PC-3 (cell line): ENCODE measurements around the gene UBFD1. TPM values are rescaled to one million over a fixed set of nuclear protein-coding genes. Genes with fewer than 3 reads are reported as not detected.
"Not testable (repeated sequence)": the region's sequence is repeated elsewhere in the genome, so short reads cannot be mapped to it uniquely, and the experiment has no call there.

Source experiments
- ATAC-seq: fragments of 200-7000 bp; cut with Tn5 transposase; 2 replicates; pipeline ENCODE4 v1.9.1; 2020; ENCODE audit warnings: mild to moderate bottlenecking, moderate library complexity
- BruUV-seq: library from RNA; stranded (reverse); fragments of 400-500 nt; replicated peaks from 2 replicates; lab custom pipeline; 2021; lab: Mats Ljungman, UMichigan
- CTCF ChIA-PET: fragments of 300-600 bp; sonication (Branson Sonifier 250); formaldehyde crosslinking; loops from one replicate; lab custom pipeline; 2022; ENCODE audit warnings: antibody characterized with exemption; lab: Charles Lee
- POLR2A ChIA-PET: fragments of 300-600 bp; sonication (Branson Sonifier 250); formaldehyde crosslinking; loops from one replicate; lab custom pipeline; 2022; ENCODE audit warnings: antibody characterized with exemption; ENCODE audit not compliant: unreplicated experiment; lab: Charles Lee
- DNase-seq: peaks from one replicate; pipeline ENCODE4 v3.0.0-alpha.2; 2015
- H2AFZ ChIP-seq: fragments of 300-600 bp; sonication (generic); 2 replicates; pipeline ENCODE4 v1.6.0; 2016; ENCODE audit warnings: antibody characterized with exemption, low read length
- H3F3A ChIP-seq: fragments of 300-600 bp; sonication (generic); one replicate; pipeline ENCODE4 v1.6.0; 2017; ENCODE audit warnings: antibody characterized with exemption, low read length, control low read depth, mild to moderate bottlenecking; ENCODE audit not compliant: unreplicated experiment
- H3K27ac ChIP-seq: fragments of 300-600 bp; sonication (generic); 2 replicates; pipeline ENCODE4 v1.5.1; 2016; ENCODE audit warnings: mild to moderate bottlenecking, low read length
- H3K27me3 ChIP-seq: fragments of 300-600 bp; sonication (generic); 2 replicates; pipeline ENCODE4 v1.6.1; 2016; ENCODE audit warnings: low read length, mixed read lengths
- H3K36me3 ChIP-seq: fragments of 300-600 bp; sonication (generic); 2 replicates; pipeline ENCODE4 v1.6.1; 2016; ENCODE audit warnings: low read depth, mixed run types, low read length, mixed read lengths
- H3K4me1 ChIP-seq: fragments of 300-600 bp; sonication (generic); 2 replicates; pipeline ENCODE4 v1.5.1; 2016; ENCODE audit warnings: low read length; ENCODE audit not compliant: insufficient read depth
- H3K4me2 ChIP-seq: fragments of 300-600 bp; sonication (generic); 2 replicates; pipeline ENCODE4 v1.6.0; 2016; ENCODE audit warnings: low read length
- H3K4me3 ChIP-seq: fragments of 300-600 bp; sonication (generic); 2 replicates; pipeline ENCODE4 v1.5.1; 2016; ENCODE audit warnings: mild to moderate bottlenecking, low read length, mixed read lengths
- H3K79me2 ChIP-seq: fragments of 300-600 bp; sonication (generic); 2 replicates; pipeline ENCODE4 v1.6.1; 2017; ENCODE audit warnings: low read length, mixed read lengths
- H3K9ac ChIP-seq: fragments of 300-600 bp; sonication (generic); 2 replicates; pipeline ENCODE4 v1.6.0; 2016; ENCODE audit warnings: mild to moderate bottlenecking, low read length
- H3K9me2 ChIP-seq: fragments of 300-600 bp; sonication (generic); replicated peaks from 2 replicates; pipeline ENCODE4 v1.6.1; 2016; ENCODE audit warnings: mixed run types, low read length, mixed read lengths
- H3K9me3 ChIP-seq: fragments of 300-600 bp; sonication (generic); 2 replicates; pipeline ENCODE4 v1.6.1; 2016; ENCODE audit warnings: low read length, mixed read lengths
- H4K20me1 ChIP-seq: fragments of 300-600 bp; sonication (generic); 2 replicates; pipeline ENCODE4 v1.6.1; 2016; ENCODE audit warnings: low read length, mixed read lengths
- EZH2 ChIP-seq: fragments of 300-600 bp; sonication (generic); IDR thresholded peaks from one replicate; pipeline ENCODE4 v1.6.1; 2017; ENCODE audit warnings: antibody characterized with exemption, mild to moderate bottlenecking, low read length; ENCODE audit not compliant: unreplicated experiment
- EZH2phosphoT487 ChIP-seq: fragments of 300-600 bp; sonication (generic); IDR thresholded peaks from 2 replicates; pipeline ENCODE4 v1.6.1; 2018; ENCODE audit warnings: mild to moderate bottlenecking, antibody characterized with exemption, low read length, borderline replicate concordance
- intact Hi-C: fragments of 100-400 bp; cut with micrococcal nuclease; formaldehyde crosslinking; loops from 2 replicates; pipeline ENCODE4 v1.9.0; 2023
- total RNA-seq: library from RNA; depleted of rRNA; stranded (reverse); fragments of >200 nt; gene quantifications from 2 replicates; pipeline ENCODE4 v1.2.3, GENCODE V29; 2014
- TF ChIP-seq, protein P1 (sequence below): fragments of 300-600 bp; sonication (generic); conservative IDR thresholded peaks from 2 replicates; pipeline ENCODE4 v1.5.1; 2017; ENCODE audit warnings: antibody characterized with exemption, low read depth, mild to moderate bottlenecking, low read length

Gene UBFD1
- total RNA-seq, 1 experiment from 2014 or later, result 69.7 TPM

GRCh38 chr16:23609929-23610328 lies 52.4 kb downstream of the UBFD1 start:
- ChIA-PET POLR2A (no interaction called here), CTCF (no interaction called here)
- no TSS peak for BruUV-seq
- intact Hi-C loops, result no loop called here
- Histone ChIP-seq H3F3A (no peaks in the 10 kb centered on the region), H3K4me2 (no peak overlapping the region), H3K27me3 (no peaks in the 10 kb centered on the region), H3K4me3 (no peak overlapping the region), H3K27ac (no peak overlapping the region), H4K20me1 (no peaks in the 10 kb centered on the region), H3K9ac (no peak overlapping the region), H3K4me1 (peaks cover 14% of the 10 kb centered on the region), H3K9me2 (no peaks in the 10 kb centered on the region), H3K79me2 (no peaks in the 10 kb centered on the region), H3K9me3 (no peaks in the 10 kb centered on the region), H3K36me3 (no peaks in the 10 kb centered on the region; the same call in 1 of the 2 replicates), H2AFZ (no peak overlapping the region)
- TF ChIP-seq, protein P1, sequence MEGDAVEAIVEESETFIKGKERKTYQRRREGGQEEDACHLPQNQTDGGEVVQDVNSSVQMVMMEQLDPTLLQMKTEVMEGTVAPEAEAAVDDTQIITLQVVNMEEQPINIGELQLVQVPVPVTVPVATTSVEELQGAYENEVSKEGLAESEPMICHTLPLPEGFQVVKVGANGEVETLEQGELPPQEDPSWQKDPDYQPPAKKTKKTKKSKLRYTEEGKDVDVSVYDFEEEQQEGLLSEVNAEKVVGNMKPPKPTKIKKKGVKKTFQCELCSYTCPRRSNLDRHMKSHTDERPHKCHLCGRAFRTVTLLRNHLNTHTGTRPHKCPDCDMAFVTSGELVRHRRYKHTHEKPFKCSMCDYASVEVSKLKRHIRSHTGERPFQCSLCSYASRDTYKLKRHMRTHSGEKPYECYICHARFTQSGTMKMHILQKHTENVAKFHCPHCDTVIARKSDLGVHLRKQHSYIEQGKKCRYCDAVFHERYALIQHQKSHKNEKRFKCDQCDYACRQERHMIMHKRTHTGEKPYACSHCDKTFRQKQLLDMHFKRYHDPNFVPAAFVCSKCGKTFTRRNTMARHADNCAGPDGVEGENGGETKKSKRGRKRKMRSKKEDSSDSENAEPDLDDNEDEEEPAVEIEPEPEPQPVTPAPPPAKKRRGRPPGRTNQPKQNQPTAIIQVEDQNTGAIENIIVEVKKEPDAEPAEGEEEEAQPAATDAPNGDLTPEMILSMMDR, result no peak
- no peak for TF ChIP-seq EZH2
- TF ChIP-seq EZH2phosphoT487, result no peak
- DNase-seq, result no peak
- ATAC-seq, result no peak

- H2AFZ ChIP-seq, H3K79me2 ChIP-seq, H3K9me2 ChIP-seq, intact Hi-C loops, ATAC-seq, H3K9ac ChIP-seq, H3K9me3 ChIP-seq, POLR2A ChIA-PET, H3F3A ChIP-seq, BruUV-seq, DNase-seq, H3K27me3 ChIP-seq, CTCF ChIA-PET, H3K36me3 ChIP-seq, H3K27ac ChIP-seq, H3K4me2 ChIP-seq, H3K4me3 ChIP-seq, H4K20me1 ChIP-seq: not testable (repeated sequence)
- H3K4me1 ChIP-seq, result peaks cover 14% of the 10 kb centered on the region
Observed at GRCh38 chr16:23610905-23611304, 53.4 kb downstream of the UBFD1 start.

DNA sequence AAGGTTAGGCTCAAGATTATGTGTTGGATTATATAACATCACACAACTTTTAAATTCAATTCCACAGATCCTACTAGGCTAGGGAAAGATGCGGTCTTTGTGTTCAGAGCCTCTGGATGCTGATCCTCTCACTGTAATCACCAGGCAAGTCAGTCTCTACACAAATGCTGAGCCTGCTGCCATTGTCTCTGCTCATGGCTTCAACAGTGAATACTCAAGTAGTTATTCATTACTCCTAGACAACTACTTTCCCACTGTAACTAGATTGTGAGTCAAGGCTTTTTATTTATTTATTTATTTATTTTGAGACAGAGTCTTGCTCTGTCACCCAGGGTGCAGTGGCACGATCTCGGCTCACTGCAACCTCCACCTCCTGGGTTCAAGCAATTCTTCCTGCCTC lies 54.4 kb downstream of the UBFD1 start:
- intact Hi-C loops, result no loop called here
- Histone ChIP-seq H3F3A (no peaks in the 10 kb centered on the region), H3K27me3 (no peaks in the 10 kb centered on the region), H2AFZ (no peak overlapping the region), H3K36me3 (no peaks in the 10 kb centered on the region; the same call in 1 of the 2 replicates), H3K9me2 (no peaks in the 10 kb centered on the region), H3K4me3 (no peak overlapping the region), H3K27ac (no peak overlapping the region), H3K4me2 (no peak overlapping the region), H3K9me3 (no peaks in the 10 kb centered on the region), H3K9ac (no peak overlapping the region), H3K4me1 (peaks cover 14% of the 10 kb centered on the region), H3K79me2 (no peaks in the 10 kb centered on the region), H4K20me1 (no peaks in the 10 kb centered on the region)
- ChIA-PET CTCF (no interaction called here), POLR2A (no interaction called here)
- no peak for TF ChIP-seq EZH2
- TF ChIP-seq, protein P1, result no peak
- no peak for TF ChIP-seq EZH2phosphoT487
- DNase-seq (no peak), ATAC-seq (no peak)
- BruUV-seq, result no TSS peak
